IMR-90 (cell line): ENCODE measurements around the gene C8B. TPM values are rescaled to one million over a fixed set of nuclear protein-coding genes. Genes with fewer than 3 reads are reported as not detected.

Source experiments
- ATAC-seq: fragments of 200-7000 bp; cut with Tn5 transposase; 2 replicates; pipeline ENCODE4 v1.9.1; 2020; ENCODE audit warnings: low read depth, mild to moderate bottlenecking, moderate library complexity
- BruUV-seq: library from RNA; stranded (reverse); fragments of 400-500 nt; replicated peaks from 2 replicates; lab custom pipeline; 2021; lab: Mats Ljungman, UMichigan
- CTCF ChIA-PET: fragments of 300-600 bp; formaldehyde crosslinking; extraction: SDS; loops from one replicate; lab custom pipeline; 2021; ENCODE audit warnings: antibody characterized with exemption; lab: Yijun Ruan, JAX
- POLR2A ChIA-PET: fragments of 300-600 bp; sonication (Branson Sonifier 250); formaldehyde crosslinking; loops from one replicate; lab custom pipeline; 2022; ENCODE audit warnings: antibody characterized with exemption; ENCODE audit not compliant: unreplicated experiment; lab: Charles Lee
- DNase-seq: peaks from one replicate; pipeline ENCODE4 v3.0.0; 2013
- H2AFZ ChIP-seq: replicated peaks from 2 replicates; pipeline ENCODE3; 2013; ENCODE audit warnings: low read length, mild to moderate bottlenecking; ENCODE audit not compliant: poor library complexity
- H2AK5ac ChIP-seq: 2 replicates; pipeline ENCODE4 v1.6.1; 2013; ENCODE audit warnings: low read depth, low read length, inconsistent platforms
- H2AK9ac ChIP-seq: replicated peaks from 2 replicates; pipeline ENCODE3; 2013; ENCODE audit warnings: mild to moderate bottlenecking, low read depth, low read length, moderate library complexity; ENCODE audit not compliant: poor library complexity
- H2BK120ac ChIP-seq: 2 replicates; pipeline ENCODE4 v1.6.1; 2013; ENCODE audit warnings: low read depth, low read length, inconsistent platforms
- H2BK15ac ChIP-seq: 3 replicates; pipeline ENCODE4 v1.6.1; 2013; ENCODE audit warnings: low read depth, low read length, inconsistent platforms
- H2BK20ac ChIP-seq: 2 replicates; pipeline ENCODE4 v1.6.1; 2013; ENCODE audit warnings: low read depth, mild to moderate bottlenecking, inconsistent platforms, low read length, moderate library complexity
- H2BK5ac ChIP-seq: 2 replicates; pipeline ENCODE4 v1.6.1; 2013; ENCODE audit warnings: mild to moderate bottlenecking, low read depth, low read length, inconsistent platforms; ENCODE audit not compliant: poor library complexity, severe bottlenecking
- H3K14ac ChIP-seq: replicated peaks from 2 replicates; pipeline ENCODE4 v1.6.1; 2013; ENCODE audit warnings: low read depth, low read length, inconsistent platforms
- H3K18ac ChIP-seq: 2 replicates; pipeline ENCODE4 v1.6.1; 2013; ENCODE audit warnings: low read depth, low read length, control low read depth
- H3K23ac ChIP-seq: 2 replicates; pipeline ENCODE4 v1.6.1; 2013; ENCODE audit warnings: low read depth, low read length, inconsistent platforms
- H3K27ac ChIP-seq: 2 replicates; pipeline ENCODE4 v1.5.1; 2013; ENCODE audit warnings: mild to moderate bottlenecking, control low read depth, low read length; ENCODE audit not compliant: insufficient read depth
- H3K27me3 ChIP-seq: 2 replicates; pipeline ENCODE4 v1.6.1; 2013; ENCODE audit warnings: low read length; ENCODE audit not compliant: control insufficient read depth, insufficient read depth
- H3K36me3 ChIP-seq: 2 replicates; pipeline ENCODE4 v1.6.1; 2013; ENCODE audit warnings: low read length, mixed read lengths; ENCODE audit not compliant: control insufficient read depth, insufficient read depth
- H3K4ac ChIP-seq: 2 replicates; pipeline ENCODE4 v1.6.1; 2013; ENCODE audit warnings: low read depth, low read length, inconsistent platforms
- H3K4me1 ChIP-seq: 2 replicates; pipeline ENCODE4 v1.6.1; 2013; ENCODE audit warnings: low read length, mixed read lengths; ENCODE audit not compliant: control insufficient read depth, insufficient read depth
- H3K4me2 ChIP-seq: 2 replicates; pipeline ENCODE4 v1.6.1; 2013; ENCODE audit warnings: low read depth, mild to moderate bottlenecking, control low read depth, low read length, moderate library complexity
- H3K4me3 ChIP-seq: 2 replicates; pipeline ENCODE4 v1.5.1; 2013; ENCODE audit warnings: low read depth, mild to moderate bottlenecking, control low read depth, low read length, moderate library complexity; ENCODE audit not compliant: insufficient read depth
- H3K56ac ChIP-seq: 2 replicates; pipeline ENCODE4 v1.6.1; 2013; ENCODE audit warnings: low read length, inconsistent platforms; ENCODE audit not compliant: insufficient read depth; ENCODE audit errors: extremely low read depth
- H3K79me1 ChIP-seq, 2 experiments: 2 replicates each; pipeline ENCODE4 v1.6.1; 2013; ENCODE audit warnings: low read length in 2 of 2, inconsistent platforms in 1 of 2, low read depth in 1 of 2
- H3K9ac ChIP-seq: 2 replicates; pipeline ENCODE4 v1.6.1; 2013; ENCODE audit warnings: low read depth, low read length, control low read depth
- H3K9me1 ChIP-seq: 2 replicates; pipeline ENCODE4 v1.6.1; 2013; ENCODE audit warnings: low read length, inconsistent platforms; ENCODE audit not compliant: insufficient read depth
- H3K9me3 ChIP-seq: 2 replicates; pipeline ENCODE4 v1.6.1; 2013; ENCODE audit warnings: low read length; ENCODE audit not compliant: control insufficient read depth, insufficient read depth
- H4K20me1 ChIP-seq: 2 replicates; pipeline ENCODE4 v1.6.1; 2013; ENCODE audit warnings: low read length, inconsistent platforms; ENCODE audit not compliant: insufficient read depth
- H4K5ac ChIP-seq: 2 replicates; pipeline ENCODE4 v1.6.1; 2013; ENCODE audit warnings: mild to moderate bottlenecking, low read depth, low read length, control low read depth
- H4K8ac ChIP-seq, 2 experiments: 2 replicates each; pipeline ENCODE4 v1.6.1; 2013; ENCODE audit warnings: low read depth in 2 of 2, low read length in 2 of 2, control low read depth in 1 of 2, inconsistent platforms in 1 of 2
- H4K91ac ChIP-seq: 2 replicates; pipeline ENCODE4 v1.6.1; 2013; ENCODE audit warnings: low read depth, low read length, inconsistent platforms; ENCODE audit not compliant: insufficient read depth
- CEBPB ChIP-seq: IDR thresholded peaks from 2 replicates; pipeline ENCODE4 v1.6.1; 2012; ENCODE audit warnings: low read depth, low read length, improper control_type of control experiment
- MAFK ChIP-seq: IDR thresholded peaks from 2 replicates; pipeline ENCODE4 v1.6.1; 2012; ENCODE audit warnings: low read depth, low read length, improper control_type of control experiment
- POLR2A ChIP-seq: IDR thresholded peaks from 2 replicates; pipeline ENCODE4 v1.6.1; 2012; ENCODE audit warnings: mild to moderate bottlenecking, low read depth, low read length
- RAD21 ChIP-seq: IDR thresholded peaks from 2 replicates; pipeline ENCODE4 v1.6.1; 2012; ENCODE audit warnings: low read length, improper control_type of control experiment
- USF2 ChIP-seq: fragments of 150-350 bp; IDR thresholded peaks from 2 replicates; pipeline ENCODE4 v1.6.1; 2017; ENCODE audit warnings: mild to moderate bottlenecking, antibody characterized with exemption, low read length, low read depth
- dilution Hi-C: fragments of 300-500 bp; cut with HindIII; formaldehyde crosslinking; loops from one replicate; pipeline ENCODE4 v1.14.3; 2018; ENCODE audit warnings: low sequenced_read_pairs; ENCODE audit not compliant: unreplicated experiment
- in situ Hi-C: fragments of 300-500 bp; cut with MboI; formaldehyde crosslinking; loops from 3 replicates; pipeline ENCODE4 v1.14.3; 2019; ENCODE audit warnings: low sequenced_read_pairs, inconsistent platforms, mixed read lengths
- intact Hi-C: fragments of 100-400 bp; cut with micrococcal nuclease; formaldehyde crosslinking; loops from 2 replicates; pipeline ENCODE4 v1.10.0; 2022
- polyA plus RNA-seq, 3 experiments: library from polyadenylated mRNA; depleted of rRNA; stranded (reverse); fragments of >200 nt; gene quantifications; 2 replicates each; pipeline ENCODE4 v1.2.3, GENCODE V29; 2012; ENCODE audit warnings: low replicate concordance in 1 of 3
- total RNA-seq: library from RNA; depleted of rRNA; stranded (reverse); fragments of >200 nt; gene quantifications from 2 replicates; pipeline ENCODE4 v1.2.3, GENCODE V29; 2012

Gene C8B
- total and polyA plus RNA-seq, 2 of the 4 experiments (the other 2 are of a cell fraction), result not detected

DNA sequence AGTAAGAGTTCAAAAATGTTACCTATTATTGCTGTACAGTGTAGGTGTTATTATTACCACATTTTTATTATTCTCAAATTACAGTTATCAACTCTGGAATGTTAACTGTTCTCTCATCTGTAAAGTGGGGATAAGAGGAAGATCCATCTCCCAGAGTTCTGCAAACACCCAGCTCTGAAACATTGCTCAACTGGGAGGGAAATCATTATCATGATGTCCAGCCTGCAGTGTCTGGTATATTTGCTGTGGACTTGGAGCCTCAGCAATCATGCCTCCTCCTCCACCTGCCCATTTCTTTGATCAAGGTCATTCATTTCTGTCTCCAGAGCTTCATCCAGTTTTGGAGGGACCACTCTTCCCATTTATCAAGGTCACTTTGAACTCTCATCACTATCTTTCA is 71.8 kb downstream of the C8B start:
- Histone ChIP-seq H2BK120ac (no peak overlapping the region), H3K4me3 (no peak overlapping the region), H3K36me3 (no peaks in the 10 kb centered on the region), H4K8ac (no peak overlapping the region), H3K79me1 (no peaks in the 10 kb centered on the region), H3K9me3 (no peaks in the 10 kb centered on the region), H2BK20ac (no peak overlapping the region), H4K5ac (no peak overlapping the region), H2AK5ac (no peak overlapping the region), H3K4ac (no peak overlapping the region), H3K9ac (no peak overlapping the region), H3K18ac (no peak overlapping the region), H2BK15ac (no peak overlapping the region), H3K4me1 (no peaks in the 10 kb centered on the region), H3K56ac (no peak overlapping the region), H3K4me2 (no peak overlapping the region), H3K23ac (no peak overlapping the region), H2AK9ac (no peak overlapping the region), H4K91ac (no peak overlapping the region), H3K27me3 (peaks cover 2% of the 10 kb centered on the region; the same call in 1 of the 2 replicates), H2BK5ac (no peak overlapping the region), H3K9me1 (no peaks in the 10 kb centered on the region), H4K20me1 (no peaks in the 10 kb centered on the region), H3K27ac (no peak overlapping the region), H2AFZ (no peak overlapping the region), H3K14ac (no peak overlapping the region)
- ChIA-PET CTCF (interaction anchor here (0.5 kb wide), 1 partner anchor 12 kb away, joined by 3 read pairs; no protein-coding TSS in a partner anchor), POLR2A (no interaction called here)
- no TSS peak for BruUV-seq
- DNase-seq (no peak), ATAC-seq (no peak)
- no peak for TF ChIP-seq RAD21
- TF ChIP-seq CEBPB, result no peak
- TF ChIP-seq MAFK, result no peak
- TF ChIP-seq POLR2A, result no peak
- TF ChIP-seq USF2, result no peak
- intact Hi-C loops, result no loop called here
- dilution Hi-C loops, result no loop called here
- in situ Hi-C loops, result no loop called here
